ENCODE measurements around the gene SPNS1. TPM values are rescaled to one million over a fixed set of nuclear protein-coding genes. Genes with fewer than 3 reads are reported as not detected.
"Not testable (repeated sequence)": the region's sequence is repeated elsewhere in the genome, so short reads cannot be mapped to it uniquely, and the experiment has no call there.

Gene SPNS1
- 10 to 100 TPM; 12.6 to 20.4 (median 14.4) TPM for total RNA-seq
- 10 to 100 TPM; 51.2 to 57.6 TPM for polyA plus RNA-seq

GRCh38 chr16:28974437-28975157 is at the start of gene SPNS1:
Gene SPNS1 (plus strand): TSS chr16:28974778. CDS start chr16:28975152, 374 bp downstream.
- ATAC-seq (peak; percentile 95 to 99 (median 98)), FAIRE-seq (no peak), DNase-seq (peak; percentile 96 to 99 (median 97))
- intact Hi-C loops (cut with DNase I) = no loop called here
- TF ChIP-seq CTCF (IDR thresholded peaks at IDR 0.05) = no peak
- Histone ChIP-seq H3K36me3 (no peaks in the 10 kb centered on the region), H3K4me3 (peak within 1 kb of the TSS; percentile 90 to 99 (median 94)), H3K4me1 (peaks cover 0 to 9% (median 6%) of the 10 kb centered on the region in 3 donors), H3K9me3 (no peaks in the 10 kb centered on the region), H3K27ac (peak within 1 kb of the TSS in 3 of 4 donors; percentile 38 to 61 (median 59)), H3K27me3 (no peaks in the 10 kb centered on the region)
- WGBS, 2 donors = 0% methylated on average over 59 to 60 of the region's 60 CpGs

GRCh38 chr16:28925386-28926228 is 49.0 kb upstream of the SPNS1 start:
- intact Hi-C loops (cut with DNase I) = no loop called here
- Histone ChIP-seq H3K36me3 (peaks cover 0 to 5% (median 0%) of the 10 kb centered on the region in 3 donors), H3K27me3 (no peaks in the 10 kb centered on the region), H3K9me3 (no peaks in the 10 kb centered on the region), H3K27ac (peak overlapping the region; percentile 92 to 99 (median 96)), H3K4me3 (peak overlapping the region; percentile 59 to 89 (median 78)), H3K4me1 (peaks cover 9 to 11% (median 9%) of the 10 kb centered on the region in 3 donors)
- TF ChIP-seq CTCF (IDR thresholded peaks at IDR 0.05) = no peak
- FAIRE-seq = no peak
- 1 to 2% methylated on average over 48 of the region's 48 CpGs for WGBS, 2 donors
- ATAC-seq = peak; percentile 29 to 51 (median 43)
- peak in 2 of 6 donors; percentile 67 to 88 for DNase-seq

- DNase-seq; FAIRE-seq; intact Hi-C loops (cut with DNase I); ATAC-seq; H3K9me3 ChIP-seq; H3K27me3 ChIP-seq; H3K36me3 ChIP-seq: not testable (repeated sequence)
- 60 to 72% methylated on average over 2 of the region's 2 CpGs for WGBS, 2 donors
- H3K27ac ChIP-seq = peak overlapping the region in 2 of 4 donors; percentile 98 to 99
- H3K4me1 ChIP-seq = peaks cover 9 to 11% (median 9%) of the 10 kb centered on the region in 3 donors
- H3K4me3 ChIP-seq = peak overlapping the region in 2 of 4 donors; percentile 72 to 84
Observed at GRCh38 chr16:28926284-28926683, 48.3 kb upstream of the SPNS1 start.

GRCh38 chr16:28927815-28928214 is 46.8 kb upstream of the SPNS1 start:
- Histone ChIP-seq H3K27ac (no peak overlapping the region), H3K4me3 (no peak overlapping the region), H3K27me3 (no peaks in the 10 kb centered on the region), H3K9me3 (no peaks in the 10 kb centered on the region), H3K36me3 (no peaks in the 10 kb centered on the region), H3K4me1 (peaks cover 5 to 11% (median 8%) of the 10 kb centered on the region in 3 donors)
- no peak for DNase-seq
- TF ChIP-seq CTCF (IDR thresholded peaks at IDR 0.05) = no peak
- no peak for ATAC-seq
- intact Hi-C loops (cut with DNase I) = no loop called here
- 81 to 91% methylated on average over 1 of the region's 1 CpG for WGBS, 2 donors
- FAIRE-seq = no peak

GRCh38 chr16:28930203-28930602 is 44.4 kb upstream of the SPNS1 start:
- DNase-seq (no peak), FAIRE-seq (no peak), ATAC-seq (no peak)
- no peak overlapping the region for H3K27ac ChIP-seq
- H3K4me1 ChIP-seq = peaks cover 0 to 2% (median 0%) of the 10 kb centered on the region in 3 donors
- H3K4me3 ChIP-seq = no peak overlapping the region
- no peaks in the 10 kb centered on the region for H3K9me3 ChIP-seq
- intact Hi-C loops (cut with DNase I) = no loop called here
- no peak for TF ChIP-seq CTCF (IDR thresholded peaks at IDR 0.05)
- H3K36me3 ChIP-seq = no peaks in the 10 kb centered on the region
- H3K27me3 ChIP-seq = no peaks in the 10 kb centered on the region
- 80 to 83% methylated on average over 3 of the region's 3 CpGs for WGBS, 2 donors

Measured in pancreas (tissue), 10 donors.